Stimulated activated CD4-positive, alpha-beta T cell treated with anti-CD3 and anti-CD28 coated beads, Interleukin-12 subunit alpha, Interleukin-12 subunit beta, amount 100 ng/mL, for 48 hours (primary cell): Measurements from ENCODE around the gene LITAF.
"Not testable (repeated sequence)": the region's sequence is repeated elsewhere in the genome, so short reads cannot be mapped to it uniquely, and the experiment has no call there.

Experiments
- DNase-seq, 3 donors: peaks; one replicate each; pipeline ENCODE4 v3.0.0-alpha.2; 2020; ENCODE audit warnings: low read depth in 2 of 3, low spot score in 1 of 3

LITAF gene

DNA sequence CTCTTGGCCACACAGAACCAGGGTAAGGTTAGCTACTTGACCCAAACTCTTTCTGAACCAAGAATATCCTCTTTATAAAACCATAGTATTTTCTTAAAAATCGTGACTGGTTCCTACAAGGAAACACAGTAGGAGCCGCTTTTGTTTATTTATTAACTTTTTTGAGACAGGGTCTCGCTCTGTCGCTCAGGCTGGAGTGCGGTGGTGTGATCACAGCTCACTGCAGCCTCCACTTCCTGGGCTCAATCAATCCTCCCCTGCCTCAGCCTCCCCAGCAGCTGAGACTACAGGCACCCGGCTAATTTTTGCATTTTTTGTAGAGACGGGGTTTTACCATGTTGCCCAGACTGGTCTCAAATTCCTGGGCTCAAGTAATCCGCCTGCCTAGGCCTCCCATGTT lies 14.7 kb upstream of the LITAF start:
- no peak for DNase-seq

- no peak for DNase-seq
Measured at GRCh38 chr16:11599579-11599978, 12.9 kb upstream of the LITAF start.

DNA sequence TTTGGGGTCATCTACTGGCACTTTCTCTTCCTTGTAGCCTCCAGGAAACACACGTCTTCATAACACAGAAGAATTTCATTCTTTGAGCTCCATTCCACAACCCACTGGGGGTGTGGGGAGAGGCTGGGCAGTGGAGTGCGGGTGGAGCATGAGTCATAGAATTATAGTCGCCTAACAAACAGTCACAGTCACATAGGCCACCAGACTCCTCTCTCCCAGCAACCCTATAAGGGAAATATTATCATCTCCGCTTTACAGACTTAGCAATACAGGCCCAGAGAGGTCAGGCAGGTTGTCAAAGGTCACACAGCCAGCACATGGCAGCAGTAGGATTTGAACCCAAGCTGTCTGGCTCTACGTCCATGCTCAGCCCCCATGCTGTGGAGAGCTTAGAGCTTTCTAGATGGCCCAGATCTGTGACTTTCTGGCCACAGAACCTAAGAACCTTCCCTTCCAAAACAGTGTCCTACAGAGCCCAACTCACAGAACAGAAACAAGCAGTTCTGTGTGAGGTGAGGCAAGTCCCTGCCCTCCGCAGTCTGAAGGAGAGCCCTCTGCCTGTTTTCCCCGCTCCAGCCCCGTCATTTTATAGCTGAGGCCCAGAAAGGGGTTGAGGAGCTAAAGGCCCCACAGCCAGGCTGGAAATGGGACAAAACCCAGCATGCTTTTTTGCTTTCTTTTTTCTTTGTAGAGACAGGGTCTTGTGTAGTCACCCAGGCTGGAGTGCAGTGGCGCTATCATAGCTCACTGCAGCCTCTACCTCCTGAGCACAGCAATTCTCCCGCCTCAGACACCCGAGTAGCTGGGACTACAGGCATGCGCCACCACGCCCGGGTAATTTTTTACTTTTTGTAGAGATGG lies 10.7 kb upstream of the LITAF start:
- DNase-seq, result no peak

GRCh38 chr16:11596572-11597226 lies 10.0 kb upstream of the LITAF start:
- no peak for DNase-seq

- no peak for DNase-seq
Measured at GRCh38 chr16:11593581-11593980, 6.9 kb upstream of the LITAF start.

DNA sequence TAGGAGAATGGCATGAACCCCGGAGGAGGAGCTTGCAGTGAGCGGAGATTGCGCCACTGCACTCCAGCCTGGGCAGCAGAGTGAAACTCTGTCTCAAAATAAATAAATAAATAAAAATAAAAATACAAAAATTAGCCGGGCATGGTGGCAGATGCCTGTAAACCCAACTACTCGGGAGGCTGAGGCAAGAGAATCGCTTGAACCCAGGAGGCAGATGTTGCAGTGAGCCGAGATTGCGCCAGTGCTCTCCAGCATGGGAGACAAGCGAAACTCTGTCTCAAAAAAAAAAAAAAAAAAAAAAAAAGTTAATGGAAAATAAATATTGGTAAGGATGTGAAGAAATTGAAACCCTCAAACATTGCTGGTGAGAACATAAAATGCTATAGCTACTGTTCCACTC lies 6.4 kb upstream of the LITAF start:
- DNase-seq, result not testable (repeated sequence)

DNA sequence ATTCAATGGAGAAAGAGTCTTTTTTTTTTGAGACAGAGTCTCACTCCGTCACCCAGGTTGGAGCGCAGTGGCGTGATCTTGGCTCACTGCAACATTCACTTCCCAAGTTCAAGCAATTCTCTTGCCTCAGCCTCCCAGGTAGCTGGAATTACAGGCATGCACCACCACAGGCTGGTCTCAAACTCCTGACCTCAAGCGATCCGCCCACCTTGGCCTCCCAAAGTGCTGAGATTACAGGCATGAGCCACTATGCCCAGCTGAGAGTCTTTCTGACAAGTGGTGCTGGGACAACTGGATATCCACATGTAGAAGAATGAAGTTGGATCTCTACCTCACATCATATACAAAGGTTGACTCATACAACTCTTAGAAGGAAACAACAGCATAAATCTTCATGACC lies 4.9 kb upstream of the LITAF start:
- DNase-seq, result not testable (repeated sequence)

DNA sequence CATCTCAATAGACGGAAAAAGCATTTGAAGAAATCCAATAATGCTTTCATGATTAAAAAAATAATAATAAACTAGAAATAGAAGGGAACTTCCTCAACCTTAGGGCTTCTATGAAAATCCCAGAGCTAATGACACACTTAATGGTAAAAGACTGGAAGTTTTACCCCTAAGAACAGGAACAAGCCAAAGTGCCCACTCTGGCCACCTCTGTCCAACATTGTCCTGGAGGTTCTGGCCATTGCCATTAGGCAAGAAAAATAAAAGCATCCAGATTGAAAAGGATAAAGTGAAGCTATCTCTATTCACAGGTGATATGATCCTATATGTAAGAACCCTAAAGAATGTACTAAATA lies 2.5 kb upstream of the LITAF start:
- DNase-seq, result no peak

GRCh38 chr16:11588321-11589197 lies 1.8 kb upstream of the LITAF start:
- no peak for DNase-seq

- DNase-seq, result no peak
Measured at GRCh38 chr16:11587643-11588247, 1.0 kb upstream of the LITAF start.

- no peak for DNase-seq
Measured at GRCh38 chr16:11586378-11586855, 302 bp downstream of the LITAF start.

GRCh38 chr16:11585460-11586377 lies 1.0 kb downstream of the LITAF start:
- DNase-seq, result no peak

GRCh38 chr16:11583889-11584565 lies 2.7 kb downstream of the LITAF start:
- no peak for DNase-seq

- no peak for DNase-seq
Measured at GRCh38 chr16:11583166-11583565, 3.6 kb downstream of the LITAF start.

- DNase-seq, result no peak
Measured at GRCh38 chr16:11582157-11582814, 4.4 kb downstream of the LITAF start.

GRCh38 chr16:11581678-11582077 lies 5.0 kb downstream of the LITAF start:
- no peak for DNase-seq

DNA sequence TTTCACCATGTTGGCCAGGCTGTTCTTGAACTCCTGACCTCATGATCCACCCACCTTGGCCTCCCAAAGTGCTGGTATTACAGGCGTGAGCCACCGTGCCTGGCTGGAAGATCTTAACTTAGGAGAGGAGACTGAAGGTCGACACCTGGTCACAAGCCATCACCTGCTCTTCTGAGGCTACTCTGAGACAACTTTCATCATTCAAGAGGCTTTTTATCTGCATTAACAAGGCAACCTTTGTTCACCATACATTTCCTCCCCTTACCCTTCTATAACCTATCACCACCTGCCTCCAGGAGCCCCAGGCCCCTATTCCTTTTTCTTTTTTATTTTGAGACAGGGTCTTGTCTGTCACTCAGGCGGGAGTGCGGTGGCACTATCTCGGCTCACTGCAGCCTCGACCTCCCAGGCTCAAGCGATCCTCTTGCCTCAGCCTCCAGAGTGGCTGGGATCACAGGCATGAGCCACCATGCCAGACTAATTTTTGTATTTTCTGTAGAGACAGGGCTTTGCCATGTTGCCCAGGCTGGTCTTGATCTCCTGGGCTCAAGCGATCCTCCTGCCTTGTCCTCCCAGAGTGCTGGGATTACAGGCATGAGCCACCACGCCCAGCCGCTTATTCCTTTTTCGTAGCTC lies 6.2 kb downstream of the LITAF start:
- no peak for DNase-seq

DNA sequence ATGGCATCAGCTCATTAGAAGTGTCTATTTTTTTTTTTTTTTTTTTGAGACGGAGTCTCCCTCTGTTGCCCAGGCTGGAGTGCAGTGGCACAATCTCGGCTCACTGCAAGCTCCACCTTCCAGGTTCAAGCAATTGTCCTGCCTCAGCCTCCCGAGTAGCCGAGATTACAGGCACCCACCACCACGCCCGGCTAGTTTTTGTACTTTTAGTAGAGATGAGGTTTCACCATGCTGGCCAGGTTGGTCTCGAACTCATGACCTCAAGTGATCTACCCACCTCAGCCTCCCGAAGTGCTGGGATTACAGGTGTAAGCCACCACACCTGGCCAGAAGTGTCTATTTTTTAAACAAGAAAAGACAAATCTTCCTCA lies 9.4 kb downstream of the LITAF start:
- DNase-seq, result not testable (repeated sequence)
